ENCODE results near the gene SLAMF7.
A peak's percentile ranks its signal among the peaks of the same experiment; 100 is the strongest.
"Not testable (repeated sequence)": the region's sequence is repeated elsewhere in the genome, so short reads cannot be mapped to it uniquely, and the experiment has no call there.

Gene SLAMF7

DNA sequence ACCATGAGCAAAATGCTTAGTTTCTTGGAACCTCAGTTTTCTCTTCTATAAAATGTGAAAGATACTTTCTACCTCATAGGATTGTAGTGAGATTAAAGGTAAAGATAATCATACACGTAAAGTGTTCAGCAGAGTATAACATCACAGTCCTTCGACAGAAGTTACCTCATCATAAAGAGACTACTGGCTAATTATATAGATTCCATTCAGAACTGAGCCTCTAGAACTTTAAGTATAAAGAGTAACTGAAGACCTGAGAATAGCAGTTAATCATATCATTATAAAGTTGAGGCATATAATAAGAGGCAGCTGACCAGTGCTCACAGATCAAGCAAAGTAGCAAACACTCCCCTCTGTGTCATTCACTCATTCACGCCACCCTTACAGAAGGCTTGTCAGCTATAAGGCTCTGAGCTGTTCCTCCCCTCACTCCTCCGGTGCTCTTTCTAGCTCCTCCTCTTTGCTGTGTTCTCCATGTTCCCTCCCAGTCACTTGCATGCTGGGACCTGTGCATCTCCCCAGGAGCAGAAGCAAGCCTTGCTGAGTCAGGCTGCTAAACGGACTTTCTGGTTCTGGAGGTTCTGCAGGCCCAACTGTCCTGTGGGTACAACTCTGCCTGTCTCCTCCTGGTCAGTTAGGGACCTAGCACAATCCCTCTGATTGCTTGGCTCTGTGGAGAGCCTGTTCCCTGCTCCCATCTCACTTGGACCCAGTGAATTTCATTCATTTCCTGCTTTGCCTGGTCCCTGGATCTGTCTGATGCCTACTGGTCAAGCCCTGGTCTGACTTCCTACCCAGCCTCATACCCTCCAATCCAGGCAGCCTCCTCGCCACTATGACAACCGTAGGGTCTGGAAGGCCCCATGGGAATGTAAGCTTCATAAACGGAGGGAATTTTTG, 28.6 kb downstream of the SLAMF7 start:
- TF ChIP-seq POLR2A (IDR thresholded peaks at IDR 0.05; ENCODE audit: low read depth, low read length): peak; percentile 58
- DNase-seq (ENCODE audit: insufficient read length, low spot score): no peak

DNA sequence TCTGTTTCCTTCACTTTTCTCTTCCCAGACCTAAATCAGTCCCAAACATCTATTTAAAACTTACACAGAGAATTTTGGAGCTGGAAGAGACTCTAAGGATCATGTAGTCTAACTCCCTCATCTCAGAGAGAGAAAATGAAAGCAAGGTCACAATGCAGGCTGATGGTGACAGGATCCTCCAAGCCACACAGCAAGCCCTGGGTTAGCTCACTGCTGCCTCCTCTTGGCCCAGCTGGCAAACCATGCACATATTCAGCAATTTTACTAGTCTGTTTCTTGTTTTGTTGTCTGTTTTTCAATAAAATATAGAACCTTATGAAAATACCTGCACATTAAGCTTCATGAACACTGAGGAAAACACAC, 29.2 kb downstream of the SLAMF7 start:
- no peak for TF ChIP-seq POLR2A (IDR thresholded peaks at IDR 0.05; ENCODE audit: low read depth, low read length)
- FAIRE-seq: no peak
- no peak for DNase-seq (ENCODE audit: insufficient read length, low spot score)

More for the DNA sequence above, 28.6 kb downstream of the SLAMF7 start:
- FAIRE-seq: no peak

DNA sequence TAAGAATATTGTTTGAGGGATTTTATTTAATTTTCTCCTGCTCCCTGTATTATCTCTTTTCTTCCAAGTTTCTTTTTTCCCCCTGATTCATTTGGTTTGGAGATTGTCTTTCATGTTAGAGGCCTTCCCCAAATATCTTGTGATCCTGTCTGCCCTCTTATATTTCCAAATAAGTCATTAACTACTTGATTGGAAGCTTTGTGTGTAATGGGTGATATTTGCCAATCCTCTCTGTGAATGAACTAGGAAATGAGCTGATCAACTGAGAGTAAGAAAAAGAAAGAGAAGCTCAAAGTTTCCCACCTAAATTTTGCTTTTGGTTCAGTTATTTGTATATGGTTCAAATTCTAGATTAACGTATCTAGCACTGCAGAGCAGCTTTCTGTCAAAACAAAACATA, 33.3 kb downstream of the SLAMF7 start:
- FAIRE-seq (no peak), DNase-seq (ENCODE audit: insufficient read length, low spot score) (no peak)
- TF ChIP-seq POLR2A (IDR thresholded peaks at IDR 0.05; ENCODE audit: low read depth, low read length): no peak

DNA sequence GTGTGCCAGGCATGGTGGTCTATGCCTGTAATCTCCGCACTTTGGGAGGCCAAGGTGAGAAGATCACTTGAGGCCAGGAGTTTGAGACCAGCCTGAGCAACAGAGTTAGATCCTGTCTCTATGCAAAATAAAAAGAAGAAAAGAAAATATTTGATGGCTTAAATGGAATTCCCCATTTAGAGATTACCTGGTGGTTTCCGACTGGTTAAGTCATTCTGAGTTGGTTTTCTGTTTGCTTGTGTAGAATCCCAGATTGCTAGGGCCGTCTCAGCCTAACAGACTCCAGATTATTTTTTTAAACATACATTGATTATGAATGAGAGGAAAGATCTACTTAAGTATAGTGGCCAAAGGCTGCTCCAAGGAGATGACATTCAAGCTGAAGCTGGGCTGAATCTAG, 34.0 kb downstream of the SLAMF7 start:
- FAIRE-seq (no peak), DNase-seq (ENCODE audit: insufficient read length, low spot score) (no peak)
- TF ChIP-seq POLR2A (IDR thresholded peaks at IDR 0.05; ENCODE audit: low read depth, low read length): no peak

DNA sequence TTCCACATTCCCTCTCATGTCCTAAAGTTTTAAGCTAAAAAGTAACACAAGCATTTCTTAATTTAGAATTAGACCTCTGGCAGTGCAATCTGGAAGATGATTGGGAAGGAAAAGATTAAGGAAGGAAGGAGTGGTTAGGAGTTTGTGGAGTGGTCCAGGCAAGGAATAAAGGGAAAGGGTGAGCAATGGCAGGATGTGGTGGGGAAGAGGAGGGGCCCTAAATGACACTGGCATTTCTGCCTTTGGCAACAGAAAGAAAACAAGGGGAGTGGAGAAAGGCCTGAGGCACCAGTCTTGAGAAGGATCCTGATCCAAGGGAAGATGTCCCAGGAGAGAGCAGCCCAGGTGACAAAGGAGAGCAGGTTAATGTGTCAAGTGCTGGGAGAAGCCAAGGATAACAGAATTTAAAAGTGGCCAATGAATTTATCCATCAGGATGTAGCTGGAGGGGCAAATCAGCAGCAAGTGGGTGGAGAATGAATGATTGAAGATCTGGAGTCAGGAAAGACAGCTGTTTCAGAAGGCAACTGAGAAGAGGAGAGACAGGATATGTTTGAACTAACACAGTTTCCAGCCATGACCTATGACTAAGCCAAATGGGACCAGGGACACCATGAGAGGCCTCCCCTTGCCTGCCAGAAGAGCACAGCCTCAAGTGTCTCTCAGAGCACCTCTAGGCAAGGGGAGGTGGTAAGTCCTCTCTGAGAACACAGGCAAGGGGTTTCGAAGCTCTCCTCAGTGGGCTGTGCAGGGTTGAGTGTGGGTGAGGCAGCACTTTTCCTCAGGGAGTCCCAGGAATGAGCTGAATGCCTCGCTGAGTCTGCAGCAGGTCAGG, 36.1 kb downstream of the SLAMF7 start:
- FAIRE-seq (no peak), DNase-seq (ENCODE audit: insufficient read length, low spot score) (no peak)
- no peak for TF ChIP-seq POLR2A (IDR thresholded peaks at IDR 0.05; ENCODE audit: low read depth, low read length)

DNA sequence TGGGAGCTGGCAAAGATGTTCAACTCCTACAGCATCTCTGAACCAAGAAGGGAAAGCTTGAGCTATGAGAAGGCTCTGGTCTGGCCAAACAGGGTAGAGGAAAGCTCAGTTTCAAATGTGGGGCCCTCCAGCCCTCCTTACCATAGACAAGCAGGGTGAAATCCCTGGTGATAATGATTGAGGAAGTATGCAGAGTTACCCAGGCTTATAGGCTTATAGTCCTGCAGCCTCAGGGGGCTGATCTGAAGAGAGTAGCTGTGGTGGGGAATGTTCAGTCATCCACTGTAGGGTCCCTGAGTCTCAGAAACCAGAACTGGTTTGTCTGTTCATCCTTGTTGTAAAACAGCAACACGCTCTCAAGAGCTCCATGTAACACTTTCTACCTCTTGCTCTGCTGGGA, 37.1 kb downstream of the SLAMF7 start:
- DNase-seq (ENCODE audit: insufficient read length, low spot score) (no peak), FAIRE-seq (no peak)
- no peak for TF ChIP-seq POLR2A (IDR thresholded peaks at IDR 0.05; ENCODE audit: low read depth, low read length)

DNA sequence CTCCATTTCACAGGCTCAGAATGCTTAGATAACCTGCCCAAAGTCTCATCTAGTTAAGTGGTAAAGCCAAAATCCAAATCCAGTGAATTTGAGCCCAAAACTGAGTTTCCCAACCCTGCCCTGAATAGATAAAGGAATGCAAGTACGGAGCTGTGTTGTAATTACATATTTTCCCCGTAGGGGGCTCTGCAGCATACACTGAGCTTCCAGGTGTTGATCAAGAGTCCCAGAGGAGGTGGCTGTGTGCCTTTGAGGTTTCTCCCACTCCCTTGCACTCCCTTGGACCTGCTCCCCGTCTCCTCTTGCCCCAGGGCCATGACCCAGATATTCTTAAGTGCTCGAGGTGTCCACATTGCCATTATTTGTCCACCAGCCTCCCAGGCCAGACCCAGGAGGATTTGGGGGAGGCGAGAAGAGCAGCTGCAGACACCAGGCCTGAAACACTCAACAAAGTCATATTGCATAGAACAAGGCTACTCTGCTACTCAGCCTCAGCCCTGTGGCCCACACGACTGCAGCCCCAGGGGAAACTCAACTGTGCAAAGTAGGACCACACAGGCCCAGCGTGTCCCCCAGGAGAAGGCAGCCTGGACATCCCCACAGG, 38.5 kb downstream of the SLAMF7 start:
- DNase-seq (ENCODE audit: insufficient read length, low spot score) (peak; percentile 38), FAIRE-seq (no peak)
- TF ChIP-seq POLR2A (IDR thresholded peaks at IDR 0.05; ENCODE audit: low read depth, low read length): no peak

DNA sequence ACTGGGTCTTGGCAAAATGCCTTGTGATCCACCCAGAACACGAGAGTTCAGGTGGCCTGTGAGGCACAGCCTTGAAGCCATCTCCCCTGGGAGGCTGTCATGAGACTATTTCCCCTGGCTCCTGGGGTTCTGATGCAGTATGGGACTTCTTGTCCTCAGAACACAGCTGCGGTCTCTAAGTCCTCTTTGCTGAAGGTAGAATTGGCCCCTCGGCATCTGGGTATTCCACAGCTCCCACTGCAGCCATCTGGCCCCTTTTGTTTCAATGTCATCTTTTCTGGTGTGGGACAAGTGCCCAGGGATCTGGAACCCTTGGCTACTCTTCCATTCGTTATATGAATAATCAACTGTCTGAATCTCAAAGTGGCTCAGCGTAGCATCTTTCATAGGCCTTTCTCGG, 39.9 kb downstream of the SLAMF7 start:
- TF ChIP-seq POLR2A (IDR thresholded peaks at IDR 0.05; ENCODE audit: low read depth, low read length): no peak
- DNase-seq (ENCODE audit: insufficient read length, low spot score) (no peak), FAIRE-seq (no peak)

DNA sequence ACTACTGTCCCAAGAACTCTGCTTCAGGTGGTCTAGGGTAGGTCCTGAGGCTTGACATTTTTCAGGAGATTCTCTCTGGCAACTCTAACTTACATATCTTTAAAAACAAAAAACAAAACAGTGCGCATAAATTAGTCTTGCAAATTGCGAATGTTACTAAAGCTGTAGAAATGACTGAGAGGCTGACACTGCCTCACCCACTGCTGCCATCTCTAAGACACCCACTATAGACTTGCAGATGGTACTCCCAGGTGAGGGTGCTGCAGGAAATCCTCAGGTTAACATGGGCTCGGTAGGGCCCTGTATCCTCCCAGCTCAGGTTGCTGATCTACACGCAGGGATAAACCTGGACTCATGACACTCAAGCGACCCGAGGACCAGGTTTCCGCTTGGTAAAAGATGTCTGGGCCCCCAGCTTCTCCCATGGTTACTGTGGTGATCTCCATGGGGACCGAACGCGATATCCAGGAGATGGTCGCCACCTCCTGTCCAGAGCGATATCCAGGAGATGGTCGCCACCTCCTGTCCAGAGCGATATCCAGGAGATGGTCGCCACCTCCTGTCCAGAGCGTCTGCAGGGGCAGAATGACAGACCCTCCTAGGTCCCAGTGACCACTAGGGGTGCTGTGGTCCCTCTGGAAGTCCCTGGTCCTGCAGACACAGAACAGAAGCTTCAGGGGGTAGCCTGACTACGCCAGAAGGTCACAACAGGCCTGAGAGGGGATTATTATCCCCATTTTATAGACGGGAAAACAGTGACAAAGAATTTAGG, 40.8 kb downstream of the SLAMF7 start:
- DNase-seq (ENCODE audit: insufficient read length, low spot score): peak; percentile 33
- no peak for TF ChIP-seq POLR2A (IDR thresholded peaks at IDR 0.05; ENCODE audit: low read depth, low read length)
- FAIRE-seq: no peak

DNA sequence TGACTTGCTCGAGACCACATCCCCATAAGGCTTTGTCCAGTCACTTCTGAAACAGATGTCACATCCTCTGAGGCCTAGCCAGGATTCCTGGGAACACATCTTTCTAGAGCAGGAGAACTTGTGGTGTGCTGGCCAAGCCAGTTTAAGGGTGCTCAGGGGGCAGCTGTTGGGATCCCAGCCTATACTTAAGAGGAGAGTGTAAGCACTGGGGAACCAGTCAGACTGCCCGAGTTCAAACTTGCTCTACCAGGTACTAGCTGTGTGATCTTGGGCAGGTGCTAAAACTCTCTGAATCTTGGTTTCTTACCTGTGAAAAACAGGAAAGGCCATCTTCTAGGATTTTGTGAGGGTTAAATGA, 41.3 kb downstream of the SLAMF7 start:
- no peak for TF ChIP-seq POLR2A (IDR thresholded peaks at IDR 0.05; ENCODE audit: low read depth, low read length)
- FAIRE-seq (no peak), DNase-seq (ENCODE audit: insufficient read length, low spot score) (no peak)

DNA sequence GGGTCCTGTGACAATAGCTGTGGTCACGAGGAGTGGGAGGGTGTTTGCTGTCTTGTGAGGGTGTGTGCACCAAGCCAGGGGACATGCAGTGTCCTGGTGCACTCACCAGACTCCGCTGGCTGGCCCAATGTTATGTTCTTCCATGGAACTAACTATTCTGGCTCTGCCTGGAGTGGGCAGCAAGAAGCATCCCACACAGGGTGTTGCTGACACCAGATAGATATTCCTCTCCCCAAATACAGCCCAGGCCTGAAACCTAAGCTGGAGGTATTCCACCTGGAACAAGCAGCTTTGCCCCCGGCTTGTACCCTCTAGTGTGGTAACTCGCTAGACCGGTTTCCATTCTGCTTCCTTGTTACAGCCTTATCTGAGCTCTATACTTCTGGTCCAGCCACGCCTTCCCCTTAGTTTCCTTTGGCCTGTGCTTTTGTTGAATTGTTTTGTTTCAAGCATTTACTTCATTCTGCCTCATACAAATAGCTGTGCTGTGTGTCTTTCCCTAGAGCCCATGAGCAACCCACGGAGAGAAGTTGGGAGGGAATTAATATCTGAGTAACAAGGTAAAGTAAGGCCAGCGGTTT, 42.2 kb downstream of the SLAMF7 start:
- TF ChIP-seq POLR2A (IDR thresholded peaks at IDR 0.05; ENCODE audit: low read depth, low read length): no peak
- DNase-seq (ENCODE audit: insufficient read length, low spot score): no peak
- FAIRE-seq: no peak

DNA sequence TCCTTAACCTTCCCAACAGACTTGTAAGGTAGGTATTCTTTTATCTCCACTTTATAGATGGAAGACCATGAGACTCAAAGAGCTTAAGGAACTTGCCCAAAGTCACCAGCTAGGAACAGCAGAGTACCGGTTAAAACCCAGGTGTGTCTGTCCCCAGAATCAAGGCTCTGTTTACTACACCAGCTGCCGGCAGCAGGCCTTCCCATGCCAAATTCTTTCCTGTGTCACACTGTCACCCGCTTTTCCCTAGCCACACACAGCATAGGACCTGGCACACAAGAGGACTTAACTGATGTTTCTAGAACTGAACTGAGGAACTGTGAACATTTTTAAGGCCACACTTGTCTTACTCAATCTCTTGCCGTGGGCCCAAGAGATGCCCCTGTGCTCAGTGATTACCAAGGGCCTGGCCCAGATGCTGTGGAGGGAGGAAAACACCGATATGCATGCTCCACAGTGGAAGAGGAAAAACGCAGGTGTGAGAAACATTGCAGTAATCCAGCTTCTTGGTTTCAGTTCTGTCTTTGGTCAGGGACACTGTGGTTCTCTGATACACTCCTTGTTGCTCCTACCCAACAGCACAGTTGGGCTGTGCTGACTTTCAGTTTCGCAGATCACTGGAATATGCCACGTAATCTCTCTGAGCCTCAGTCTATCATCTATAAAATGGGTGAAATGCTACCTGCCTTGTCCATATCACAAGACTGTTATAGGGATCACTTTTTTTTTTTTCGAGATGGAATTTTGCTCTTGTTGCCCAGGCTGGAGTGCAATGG, 43.1 kb downstream of the SLAMF7 start:
- DNase-seq (ENCODE audit: insufficient read length, low spot score): no peak
- no peak for TF ChIP-seq POLR2A (IDR thresholded peaks at IDR 0.05; ENCODE audit: low read depth, low read length)
- no peak for FAIRE-seq

DNA sequence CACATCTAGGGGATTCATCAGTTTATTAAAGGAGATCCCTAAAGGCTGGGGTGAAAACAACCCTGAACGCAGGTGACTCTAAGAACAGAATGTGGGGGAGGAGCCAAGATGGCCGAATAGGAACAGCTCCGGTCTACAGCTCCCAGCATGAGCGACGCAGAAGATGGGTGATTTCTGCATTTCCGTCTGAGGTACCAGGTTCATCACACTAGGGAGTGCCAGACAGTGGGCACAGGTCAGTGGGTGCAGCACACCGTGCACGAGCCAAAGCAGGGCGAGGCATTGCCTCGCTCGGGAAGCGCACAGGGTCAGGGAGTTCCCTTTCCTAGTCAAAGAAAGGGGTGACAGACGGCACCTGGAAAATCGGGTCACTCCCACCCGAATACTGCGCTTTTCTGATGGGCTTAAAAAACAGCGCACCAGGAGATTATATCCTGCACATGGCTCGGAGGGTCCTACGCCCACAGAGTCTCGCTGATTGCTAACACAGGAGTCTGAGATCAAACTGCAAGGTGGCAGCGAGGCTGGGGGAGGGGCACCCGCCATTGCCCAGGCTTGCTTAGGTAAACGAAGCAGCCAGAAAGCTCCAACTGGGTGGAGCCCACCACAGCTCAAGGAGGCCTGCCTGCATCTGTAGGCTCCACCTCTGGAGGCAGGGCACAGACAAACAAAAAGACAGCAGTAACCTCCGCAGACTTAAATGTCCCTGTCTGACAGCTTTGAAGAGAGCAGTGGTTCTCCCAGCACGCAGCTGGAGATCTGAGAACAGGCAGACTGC, 44.1 kb downstream of the SLAMF7 start:
- not testable (repeated sequence) for FAIRE-seq; DNase-seq (ENCODE audit: insufficient read length, low spot score)
